AG09319 (cell line): ENCODE results near the gene ESRRA.

ENCODE experiments used
- DNase-seq: peaks from one replicate; pipeline ENCODE4 v3.0.0-alpha.2; 2010; ENCODE audit warnings: low read depth; ENCODE audit errors: extremely low read depth
- CTCF ChIP-seq: IDR thresholded peaks from 2 replicates; pipeline ENCODE4 v1.5.1; 2011; ENCODE audit warnings: low read depth, mild to moderate bottlenecking, inconsistent platforms, low read length, moderate library complexity

Gene ESRRA

GRCh38 chr11:64276653-64277431 is 28.5 kb upstream of the ESRRA start:
- no peak for TF ChIP-seq CTCF
- DNase-seq: no peak

GRCh38 chr11:64278576-64279190 is 26.6 kb upstream of the ESRRA start:
- TF ChIP-seq CTCF: no peak
- no peak for DNase-seq

GRCh38 chr11:64281957-64282770 is 23.2 kb upstream of the ESRRA start:
- DNase-seq: no peak
- TF ChIP-seq CTCF: no peak

GRCh38 chr11:64283092-64283491 is 22.2 kb upstream of the ESRRA start:
- no peak for DNase-seq
- TF ChIP-seq CTCF: no peak

GRCh38 chr11:64284048-64284961 is 21.0 kb upstream of the ESRRA start, which contains the start of gene BAD:
Gene BAD (minus strand): TSS chr11:64284665. CDS start chr11:64284368, 297 bp downstream.
- peak; percentile 73 for DNase-seq
- no peak for TF ChIP-seq CTCF

- no peak for TF ChIP-seq CTCF
- no peak for DNase-seq
These were observed 20.1 kb upstream of the ESRRA start, which contains the start of gene GPR137 for GRCh38 chr11:64284962-64285884. Gene GPR137 (plus strand): TSS chr11:64285848. CDS start chr11:64286525, 677 bp downstream.
